ENCODE data around the gene ANO8.
A peak's percentile ranks its signal among the peaks of the same experiment; 100 is the strongest.

ANO8 gene

DNA sequence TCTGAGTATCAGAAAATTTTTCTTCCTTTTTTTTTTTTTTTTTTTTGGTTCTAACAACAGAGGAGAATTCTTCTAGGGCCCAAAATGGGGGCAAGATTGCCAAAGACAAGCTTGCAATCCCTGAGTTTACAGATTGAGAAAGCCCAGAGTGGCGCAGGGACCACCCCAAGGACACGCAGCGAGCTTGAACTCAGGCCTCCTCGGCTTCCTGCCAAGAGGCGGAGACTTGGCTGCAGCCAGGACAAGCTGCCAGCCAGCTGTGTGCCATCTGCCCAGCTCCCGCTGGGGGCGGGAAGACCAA lies 29.5 kb downstream of the ANO8 start:
- TF ChIP-seq ZFX (IDR thresholded peaks at IDR 0.05), result no peak
- TF ChIP-seq, protein P1, sequence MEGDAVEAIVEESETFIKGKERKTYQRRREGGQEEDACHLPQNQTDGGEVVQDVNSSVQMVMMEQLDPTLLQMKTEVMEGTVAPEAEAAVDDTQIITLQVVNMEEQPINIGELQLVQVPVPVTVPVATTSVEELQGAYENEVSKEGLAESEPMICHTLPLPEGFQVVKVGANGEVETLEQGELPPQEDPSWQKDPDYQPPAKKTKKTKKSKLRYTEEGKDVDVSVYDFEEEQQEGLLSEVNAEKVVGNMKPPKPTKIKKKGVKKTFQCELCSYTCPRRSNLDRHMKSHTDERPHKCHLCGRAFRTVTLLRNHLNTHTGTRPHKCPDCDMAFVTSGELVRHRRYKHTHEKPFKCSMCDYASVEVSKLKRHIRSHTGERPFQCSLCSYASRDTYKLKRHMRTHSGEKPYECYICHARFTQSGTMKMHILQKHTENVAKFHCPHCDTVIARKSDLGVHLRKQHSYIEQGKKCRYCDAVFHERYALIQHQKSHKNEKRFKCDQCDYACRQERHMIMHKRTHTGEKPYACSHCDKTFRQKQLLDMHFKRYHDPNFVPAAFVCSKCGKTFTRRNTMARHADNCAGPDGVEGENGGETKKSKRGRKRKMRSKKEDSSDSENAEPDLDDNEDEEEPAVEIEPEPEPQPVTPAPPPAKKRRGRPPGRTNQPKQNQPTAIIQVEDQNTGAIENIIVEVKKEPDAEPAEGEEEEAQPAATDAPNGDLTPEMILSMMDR (conservative IDR thresholded peaks at IDR 0.05), result no peak
- H3K27ac ChIP-seq, result peak overlapping the region; percentile 92

DNA sequence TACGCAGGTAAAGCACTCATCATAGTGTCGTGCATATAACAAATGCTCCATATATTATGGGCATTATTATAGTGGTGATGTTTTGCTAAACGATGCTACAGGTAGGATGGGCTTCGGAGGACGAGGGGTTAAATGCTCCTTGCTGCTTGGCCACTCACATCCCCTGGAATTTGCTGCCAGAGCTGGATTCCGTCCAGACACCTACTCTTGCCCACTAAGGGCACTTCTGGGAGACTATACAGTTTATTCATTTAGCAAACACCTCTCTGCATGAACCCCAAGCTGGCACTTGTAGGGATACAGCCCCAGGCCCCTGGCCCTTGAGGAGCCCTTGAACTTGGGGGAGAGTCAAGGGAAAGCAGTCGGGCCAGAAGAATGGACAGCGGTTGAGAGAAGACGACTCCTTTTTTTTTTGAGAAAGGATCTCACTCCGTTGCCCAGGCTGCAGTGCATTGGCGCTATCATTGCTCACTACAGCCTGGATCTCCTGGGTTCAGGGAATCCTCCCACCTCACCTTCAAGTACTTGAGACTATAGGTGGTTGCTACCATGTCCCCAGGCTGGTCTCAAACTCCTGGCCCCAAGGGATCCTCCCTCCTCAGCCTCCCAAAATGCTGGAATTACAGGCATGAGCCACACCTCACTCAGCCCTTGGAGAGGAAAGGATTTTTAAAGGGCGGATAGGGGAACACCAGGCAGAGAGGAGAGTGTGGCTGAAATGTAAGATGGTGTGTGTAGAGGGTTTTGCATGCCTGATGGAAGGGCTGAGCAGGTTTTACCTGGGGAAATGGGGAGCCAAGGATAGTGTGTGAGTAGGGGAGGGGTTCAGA lies 30.1 kb downstream of the ANO8 start:
- H3K27ac ChIP-seq, result peak overlapping the region; percentile 92
- TF ChIP-seq, protein P1 (conservative IDR thresholded peaks at IDR 0.05), result no peak
- TF ChIP-seq ZFX (IDR thresholded peaks at IDR 0.05), result no peak

DNA sequence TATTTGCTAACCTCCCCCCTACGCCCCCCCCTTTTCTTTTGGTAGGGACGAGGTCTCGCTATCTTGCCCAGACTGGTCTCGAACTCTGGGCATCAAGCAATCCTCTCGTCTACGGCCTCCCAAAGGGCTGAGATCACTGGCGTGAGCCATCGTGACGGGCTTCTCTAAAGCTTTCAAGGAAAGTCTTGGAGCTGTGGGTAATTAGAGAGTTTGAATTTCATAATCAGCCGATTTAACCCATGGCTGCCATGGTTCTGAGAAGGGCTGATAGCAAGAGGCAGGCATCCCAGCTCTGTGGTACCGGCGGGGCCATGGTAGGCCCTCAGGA lies 30.8 kb downstream of the ANO8 start:
- no peak for TF ChIP-seq ZFX (IDR thresholded peaks at IDR 0.05)
- TF ChIP-seq, protein P1 (conservative IDR thresholded peaks at IDR 0.05), result no peak
- peak overlapping the region; percentile 81 for H3K27ac ChIP-seq

DNA sequence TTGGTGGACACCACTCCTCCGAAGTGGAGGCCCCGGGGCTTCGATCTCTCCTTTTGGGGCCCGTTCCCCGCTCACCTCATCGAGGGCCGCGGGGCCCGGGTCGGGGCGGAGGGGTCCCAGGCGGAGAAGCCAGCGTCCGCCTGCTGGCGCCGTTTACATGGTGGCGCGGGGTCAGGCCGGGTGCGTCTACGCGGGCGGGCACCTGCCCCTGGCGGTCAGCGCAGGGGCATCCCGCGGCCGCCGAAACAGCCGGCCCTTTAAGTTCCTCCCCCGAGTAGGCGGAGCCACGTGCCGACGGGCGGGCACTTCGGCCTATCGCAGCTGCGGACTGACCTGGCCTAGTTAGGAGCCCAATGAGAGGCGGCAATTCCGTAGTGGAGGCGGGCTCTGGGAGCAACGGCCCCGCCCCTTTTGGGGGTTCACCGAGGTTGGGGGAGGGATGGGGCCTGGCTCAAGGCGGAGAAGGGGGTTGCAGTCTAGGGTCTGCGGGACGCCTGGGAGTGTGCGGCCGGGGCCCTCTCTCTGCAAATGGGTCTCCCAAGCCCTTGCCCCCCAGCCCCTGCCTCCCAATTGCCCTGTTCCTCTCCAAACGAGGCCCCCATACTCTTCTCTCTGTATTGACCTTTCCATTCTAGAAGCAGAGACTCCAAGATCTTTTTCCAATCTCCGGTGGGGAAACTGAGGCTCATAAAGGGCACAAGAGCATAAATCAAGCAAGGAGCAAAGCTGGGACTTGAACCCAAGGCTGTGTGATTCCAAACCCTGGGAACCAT lies 31.3 kb downstream of the ANO8 start, which contains the start of gene ABHD8:
TSS of gene ABHD8 (minus strand) at position 259 of the 773 bp plus-strand sequence. CDS start 1,809 bp downstream, outside the sequence.
- TF ChIP-seq, protein P1 (conservative IDR thresholded peaks at IDR 0.05), result peak; percentile 78
- TF ChIP-seq ZFX (IDR thresholded peaks at IDR 0.05), result peak; percentile 53; the same call in 1 of the 2 replicates

DNA sequence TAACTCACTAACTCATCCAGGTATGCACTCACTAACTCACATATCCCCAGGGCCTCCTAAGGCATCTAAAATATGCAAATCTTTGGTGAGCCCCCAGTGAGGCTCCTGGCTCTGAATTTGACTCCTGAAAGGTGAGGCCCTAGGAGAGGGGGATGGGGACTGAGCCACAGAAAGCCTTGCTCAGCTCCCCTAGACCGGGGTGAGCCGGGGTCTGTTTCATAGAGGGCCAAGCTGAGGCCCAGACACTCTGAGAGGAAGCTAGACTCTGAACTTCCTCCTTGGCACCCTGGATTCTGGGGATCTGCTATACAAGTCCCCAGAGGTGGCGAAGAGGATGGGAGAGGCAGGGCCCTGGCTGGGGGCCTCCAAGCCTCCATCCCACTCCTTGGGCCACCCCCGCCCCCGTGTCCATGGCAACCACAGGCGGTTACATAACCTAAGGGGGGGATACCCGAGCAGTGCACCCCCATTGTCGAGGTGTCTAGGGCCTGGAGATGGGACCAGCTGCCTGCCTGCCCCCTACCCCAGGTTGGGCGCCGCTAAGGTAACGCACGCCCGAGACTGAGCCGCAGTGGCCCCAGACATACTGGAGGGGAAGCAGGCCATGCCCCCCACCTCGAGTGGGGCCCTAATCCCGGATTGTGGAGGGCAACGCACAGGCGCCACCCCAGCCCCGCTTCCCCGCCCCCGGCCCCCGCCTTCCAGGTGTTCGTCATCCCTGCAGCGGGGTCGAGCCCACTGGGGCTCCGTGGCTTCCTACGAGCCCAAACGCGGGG lies 32.1 kb downstream of the ANO8 start:
- no peak for TF ChIP-seq ZFX (IDR thresholded peaks at IDR 0.05)
- TF ChIP-seq, protein P1 (conservative IDR thresholded peaks at IDR 0.05), result no peak
- H3K27ac ChIP-seq, result peak overlapping the region; percentile 81

More for the DNA sequence above, 31.3 kb downstream of the ANO8 start, which contains the start of gene ABHD8:
- H3K27ac ChIP-seq, result peak within 1 kb of the TSS; percentile 81

DNA sequence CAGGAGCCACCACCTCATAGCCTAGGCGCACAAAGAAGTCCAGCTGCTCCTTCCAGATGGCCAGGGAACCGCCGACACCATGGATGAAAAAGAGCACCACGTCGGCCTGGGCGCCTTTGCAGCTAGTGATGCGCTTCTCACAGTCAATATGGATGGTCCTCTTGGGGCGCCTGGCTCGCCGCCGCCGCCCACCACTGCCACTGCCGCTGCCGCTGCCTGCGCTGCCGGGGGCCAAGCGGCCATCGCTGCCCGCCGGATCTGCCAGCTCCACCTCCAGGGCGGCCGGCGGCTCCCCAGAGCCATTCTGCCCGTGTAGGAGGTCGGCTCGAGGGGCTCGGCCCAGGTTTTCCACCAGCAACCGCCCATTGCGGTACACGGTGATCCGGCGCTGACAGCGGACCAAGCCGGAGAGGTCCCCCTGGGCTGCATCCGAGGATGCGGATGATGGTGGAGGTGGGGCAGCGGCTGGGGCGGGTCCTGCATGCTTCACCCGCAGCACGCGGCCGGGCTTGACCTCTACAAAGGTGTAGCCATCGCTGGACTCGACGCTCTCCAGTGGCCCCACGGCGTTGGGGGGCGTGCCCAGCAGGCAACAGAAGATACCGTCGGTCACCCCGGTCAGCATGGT lies 33.5 kb downstream of the ANO8 start:
- TF ChIP-seq, protein P1 (conservative IDR thresholded peaks at IDR 0.05), result no peak
- no peak for TF ChIP-seq ZFX (IDR thresholded peaks at IDR 0.05)
- no peak overlapping the region for H3K27ac ChIP-seq
